H1 (cell line): ENCODE results near the gene MATN1. TPM values are rescaled to one million over a fixed set of nuclear protein-coding genes. Genes with fewer than 3 reads are reported as not detected.

ENCODE experiments used
- CTCF ChIA-PET: fragments of 300-600 bp; sonication (Branson Sonifier 250); formaldehyde crosslinking; loops from one replicate; lab custom pipeline; 2021; ENCODE audit not compliant: partially characterized antibody; lab: Charles Lee
- POLR2A ChIA-PET: fragments of 300-600 bp; sonication (Branson Sonifier 250); formaldehyde crosslinking; loops from one replicate; lab custom pipeline; 2021; ENCODE audit warnings: inconsistent platforms; ENCODE audit not compliant: partially characterized antibody; lab: Charles Lee
- DNase-seq, 2 experiments: peaks; one replicate each; pipeline versions ENCODE4 v3.0.0 to v3.0.0-alpha.2; 2010 to 2022; ENCODE audit warnings: low spot score in 2 of 2, low read depth in 1 of 2, mixed read lengths in 1 of 2
- FAIRE-seq: peaks from 2 replicates; lab custom pipeline; 2011; peaks lifted over from hg19 to GRCh38; lab: Jason Lieb, UNC
- H2AFZ ChIP-seq: 2 replicates; pipeline ENCODE4 v1.8.1; 2012; ENCODE audit warnings: low read length, inconsistent platforms
- H2AK5ac ChIP-seq: 2 replicates; pipeline ENCODE4 v1.6.1; 2013; ENCODE audit warnings: low read depth, low read length
- H2BK120ac ChIP-seq: replicated peaks from 2 replicates; pipeline ENCODE3; 2013; ENCODE audit warnings: low read depth, low read length, inconsistent platforms
- H2BK12ac ChIP-seq: 2 replicates; pipeline ENCODE4 v1.6.1; 2013; ENCODE audit warnings: low read depth, low read length
- H2BK15ac ChIP-seq: 2 replicates; pipeline ENCODE4 v1.6.1; 2013; ENCODE audit warnings: low read length
- H2BK20ac ChIP-seq: 2 replicates; pipeline ENCODE4 v1.6.1; 2013; ENCODE audit warnings: low read length
- H2BK5ac ChIP-seq: 2 replicates; pipeline ENCODE4 v1.6.1; 2013; ENCODE audit warnings: low read depth, low read length
- H3K14ac ChIP-seq: 2 replicates; pipeline ENCODE4 v1.6.1; 2013; ENCODE audit warnings: inconsistent platforms; ENCODE audit not compliant: insufficient read length
- H3K18ac ChIP-seq: 2 replicates; pipeline ENCODE4 v1.6.1; 2013; ENCODE audit warnings: low read length; ENCODE audit errors: extremely low read depth
- H3K23ac ChIP-seq: 2 replicates; pipeline ENCODE4 v1.6.1; 2013; ENCODE audit warnings: inconsistent platforms; ENCODE audit not compliant: insufficient read length
- H3K23me2 ChIP-seq: 2 replicates; pipeline ENCODE4 v1.6.1; 2013; ENCODE audit warnings: low read depth, low read length
- H3K27ac ChIP-seq: 2 replicates; pipeline ENCODE4 v1.6.1; 2011; ENCODE audit warnings: low read depth, low read length, inconsistent platforms
- H3K27me3 ChIP-seq, 4 experiments: replicated peaks in 1 of 4; 1 replicate in 1 of 4; 2 replicates in 3 of 4; pipeline versions ENCODE4 v1.6.1 to v1.8.1; 2011 to 2013; ENCODE audit warnings: low read length in 3 of 4, mild to moderate bottlenecking in 3 of 4, inconsistent platforms in 2 of 4, mixed read lengths in 2 of 4, moderate library complexity in 1 of 4; ENCODE audit not compliant: control insufficient read depth in 3 of 4, insufficient read depth in 3 of 4; ENCODE audit errors: extremely low read depth in 1 of 4
- H3K36me3 ChIP-seq, 4 experiments: 2 replicates each; pipeline versions ENCODE4 v1.6.1 to v1.8.1; 2011 to 2013; ENCODE audit warnings: mild to moderate bottlenecking in 4 of 4, low read length in 3 of 4, moderate library complexity in 2 of 4, control low read depth in 1 of 4, inconsistent platforms in 1 of 4; ENCODE audit not compliant: insufficient read depth in 4 of 4, control insufficient read depth in 2 of 4
- H3K4ac ChIP-seq: replicated peaks from 2 replicates; pipeline ENCODE3; 2013; ENCODE audit warnings: low read length, low read depth, mixed read lengths, inconsistent platforms; ENCODE audit not compliant: insufficient read length
- H3K4me1 ChIP-seq, 4 experiments: replicated peaks in 1 of 4; 1 replicate in 1 of 4; 2 replicates in 3 of 4; pipeline versions ENCODE4 v1.6.1 to v1.8.1; 2011 to 2013; ENCODE audit warnings: low read length in 3 of 4, inconsistent platforms in 2 of 4, mixed read lengths in 1 of 4; ENCODE audit not compliant: insufficient read depth in 4 of 4, control insufficient read depth in 3 of 4
- H3K4me2 ChIP-seq, 2 experiments: 2 replicates each; pipeline versions ENCODE4 v1.6.1 to v1.8.1; 2011 to 2013; ENCODE audit warnings: low read depth in 2 of 2, low read length in 2 of 2, control low read depth in 1 of 2, inconsistent platforms in 1 of 2, mild to moderate bottlenecking in 1 of 2; ENCODE audit not compliant: insufficient read depth in 1 of 2
- H3K4me3 ChIP-seq, 4 experiments: fragments of 200-600, 300-600 bp in 1 of 4; sonication (generic), shearing (Covaris generic), sonication (Bioruptor Twin) in 1 of 4; 2 replicates each; pipeline versions ENCODE4 v1.5.1 to v1.8.1; 2011 to 2016; ENCODE audit warnings: low read length in 4 of 4, low read depth in 3 of 4, control low read depth in 2 of 4, inconsistent platforms in 2 of 4, mild to moderate bottlenecking in 2 of 4, mixed read lengths in 1 of 4, moderate library complexity in 1 of 4; ENCODE audit not compliant: insufficient read depth in 2 of 4; ENCODE audit errors: extremely low read depth in 1 of 4
- H3K56ac ChIP-seq: replicated peaks from 2 replicates; pipeline ENCODE3; 2013; ENCODE audit warnings: low read depth, mild to moderate bottlenecking, mixed read lengths, low read length, inconsistent platforms; ENCODE audit not compliant: insufficient read length
- H3K79me1 ChIP-seq: 2 replicates; pipeline ENCODE4 v1.6.1; 2013; ENCODE audit warnings: low read depth, low read length, control low read depth
- H3K79me2 ChIP-seq, 2 experiments: 2 replicates each; pipeline versions ENCODE4 v1.6.1 to v1.8.1; 2012 to 2013; ENCODE audit warnings: low read length in 2 of 2, mild to moderate bottlenecking in 2 of 2, inconsistent platforms in 1 of 2; ENCODE audit not compliant: insufficient read depth in 2 of 2, control insufficient read depth in 1 of 2
- H3K9ac ChIP-seq, 4 experiments: replicated peaks in 1 of 4; 1 replicate in 1 of 4; 2 replicates in 3 of 4; pipeline versions ENCODE4 v1.6.1 to v1.8.1; 2011 to 2013; ENCODE audit warnings: low read depth in 3 of 4, low read length in 3 of 4, control low read depth in 2 of 4, mild to moderate bottlenecking in 2 of 4, moderate library complexity in 2 of 4, inconsistent platforms in 1 of 4; ENCODE audit errors: extremely low read depth in 1 of 4
- H3K9me3 ChIP-seq, 2 experiments: 2 replicates each; pipeline versions ENCODE4 v1.6.1 to v1.8.1; 2012 to 2013; ENCODE audit warnings: mild to moderate bottlenecking in 2 of 2, moderate library complexity in 2 of 2, control low read depth in 1 of 2, inconsistent platforms in 1 of 2, low read depth in 1 of 2, low read length in 1 of 2, mixed read lengths in 1 of 2; ENCODE audit not compliant: insufficient read depth in 2 of 2
- H4K20me1 ChIP-seq, 2 experiments: replicated peaks in 1 of 2; 2 replicates each; pipeline versions ENCODE3 to v1.8.1; 2011 to 2013; ENCODE audit warnings: inconsistent platforms in 2 of 2, low read length in 2 of 2, mild to moderate bottlenecking in 1 of 2; ENCODE audit not compliant: insufficient read depth in 2 of 2, control insufficient read depth in 1 of 2
- H4K5ac ChIP-seq: 2 replicates; pipeline ENCODE4 v1.6.1; 2013; ENCODE audit warnings: low read length, low read depth, mixed read lengths, inconsistent platforms; ENCODE audit not compliant: insufficient read length
- H4K8ac ChIP-seq: 2 replicates; pipeline ENCODE4 v1.8.0; 2013; ENCODE audit warnings: mild to moderate bottlenecking, moderate library complexity, low read length, inconsistent platforms; ENCODE audit not compliant: insufficient read depth; ENCODE audit errors: extremely low read depth
- H4K91ac ChIP-seq: replicated peaks from 2 replicates; pipeline ENCODE3; 2013; ENCODE audit warnings: low read length, mixed read lengths, inconsistent platforms; ENCODE audit not compliant: insufficient read length
- BACH1 ChIP-seq: IDR thresholded peaks from 2 replicates; pipeline ENCODE4 v1.6.1; 2012; ENCODE audit warnings: low read length, improper control_type of control experiment
- BRCA1 ChIP-seq: IDR thresholded peaks from 2 replicates; pipeline ENCODE4 v1.6.1; 2012; ENCODE audit warnings: low read depth, low read length, improper control_type of control experiment
- CEBPB ChIP-seq: IDR thresholded peaks from 2 replicates; pipeline ENCODE4 v1.6.1; 2012; ENCODE audit warnings: low read depth, low read length
- CHD2 ChIP-seq: IDR thresholded peaks from 2 replicates; pipeline ENCODE4 v1.6.1; 2012; ENCODE audit warnings: low read length, improper control_type of control experiment
- EGR1 ChIP-seq: IDR thresholded peaks from 2 replicates; pipeline ENCODE4 v1.6.1; 2011; ENCODE audit warnings: low read depth, low read length, borderline replicate concordance
- EP300 ChIP-seq, 2 experiments: IDR thresholded peaks; 1 replicate in 1 of 2; 2 replicates in 1 of 2; pipeline ENCODE4 v1.6.1; 2011 to 2012; ENCODE audit warnings: low read depth in 2 of 2, low read length in 2 of 2, mild to moderate bottlenecking in 2 of 2, borderline replicate concordance in 1 of 2, inconsistent platforms in 1 of 2, moderate library complexity in 1 of 2
- KDM1A ChIP-seq: fragments of 200-600, 300-600 bp; sonication (generic); IDR thresholded peaks from 2 replicates; pipeline ENCODE4 v1.7.1; 2016; ENCODE audit warnings: mild to moderate bottlenecking, low read length, borderline replicate concordance
- MAFK ChIP-seq: IDR thresholded peaks from 2 replicates; pipeline ENCODE4 v1.6.1; 2012; ENCODE audit warnings: low read depth, mild to moderate bottlenecking, improper control_type of control experiment, low read length
- POU5F1 ChIP-seq: IDR thresholded peaks from 2 replicates; pipeline ENCODE4 v1.6.1; 2011; ENCODE audit warnings: low read depth, mild to moderate bottlenecking, low read length, moderate library complexity
- RAD21 ChIP-seq, 2 experiments: IDR thresholded peaks in 1 of 2; conservative IDR thresholded peaks in 1 of 2; 2 replicates each; pipeline ENCODE4 v1.6.1; 2011; ENCODE audit warnings: low read depth in 2 of 2, low read length in 2 of 2, improper control_type of control experiment in 1 of 2, inconsistent platforms in 1 of 2, mild to moderate bottlenecking in 1 of 2, moderate library complexity in 1 of 2
- WGBS, 2 experiments: shearing (Covaris generic) in 1 of 2; methylation state at CpG; one replicate each; pipeline versions ENCODE4 v1.1.6 to v1.1.7; 2013 to 2015; ENCODE audit warnings: low lambda C conversion rate in 2 of 2, mixed read lengths in 2 of 2, inconsistent platforms in 1 of 2, low coverage in 1 of 2, missing lambda C conversion rate in 1 of 2; ENCODE audit not compliant: insufficient replicate concordance in 2 of 2, insufficient coverage in 1 of 2, insufficient read length in 1 of 2; ENCODE audit errors: extremely low coverage in 1 of 2, missing lambda C conversion rate in 1 of 2; 5-methylcytosine and 5-hydroxymethylcytosine counted together
- polyA plus RNA-seq, 7 experiments: library from polyadenylated mRNA; depleted of rRNA in 3 of 7; stranded (reverse) in 5 of 7; unstranded in 2 of 7; fragments of >200 nt in 5 of 7; fragments of 200-250 nt in 2 of 7; gene quantifications; 1 replicate in 5 of 7; 2 replicates in 1 of 7; 4 replicates in 1 of 7; pipeline versions ENCODE4 v1.2.1 to v1.2.3, GENCODE V29; 2011 to 2013; ENCODE audit warnings: missing spikeins in 2 of 7, mixed read lengths in 2 of 7
- total RNA-seq: library from RNA; stranded (reverse); fragmentation: NEBNext Ultra II Directional; extraction: Animal tissue kit (Norgen Biotek cat#: 25700); gene quantifications from 2 replicates; pipeline ENCODE4 v1.2.1, GENCODE V29; 2021
- TF ChIP-seq, protein P1 (sequence below): IDR thresholded peaks from 2 replicates; pipeline ENCODE4 v1.6.1; 2012; ENCODE audit warnings: low read length, inconsistent platforms

The MATN1 gene
- total and polyA plus RNA-seq, 2 of the 8 experiments (the other 6 are each of a cell fraction or from before 2014, with no cell fraction given), result 0.12 to 0.28 TPM

DNA sequence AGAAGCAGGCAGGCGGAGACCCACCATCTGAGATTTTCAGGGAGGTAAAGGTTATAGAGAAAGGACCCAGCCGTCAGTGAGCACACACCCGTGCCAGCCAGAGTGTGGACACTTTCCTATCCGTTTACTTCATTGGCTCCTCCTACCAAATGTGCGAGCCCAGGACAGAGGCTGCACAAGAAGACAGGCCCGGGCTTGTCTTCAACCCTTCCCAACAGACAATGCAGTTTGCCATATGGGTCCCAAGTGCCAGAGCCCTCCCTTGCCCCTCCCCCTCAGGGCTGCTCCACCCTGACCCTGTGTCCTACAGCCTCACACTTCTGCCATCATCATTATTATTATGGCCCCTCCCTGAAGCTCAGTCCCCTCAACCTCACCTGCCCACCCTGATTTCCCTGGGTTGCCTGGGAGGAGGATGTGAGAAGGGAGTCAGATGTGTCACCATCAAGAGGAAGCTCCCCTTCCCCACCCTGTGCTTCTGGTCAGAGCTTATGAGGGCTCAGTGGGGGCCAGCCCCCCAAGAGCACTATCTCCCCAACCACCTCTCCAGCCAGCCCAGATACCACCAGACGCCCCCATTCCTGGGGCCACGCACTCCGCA, 24.8 kb upstream of the MATN1 start:
- Histone ChIP-seq H3K14ac (no peak overlapping the region), H4K8ac (no peak overlapping the region), H3K23me2 (no peaks in the 10 kb centered on the region; the same call in 1 of the 2 replicates), H3K4me2 (no peak overlapping the region), H3K18ac (peak overlapping the region; percentile 44), H3K27me3 (no peaks in the 10 kb centered on the region; a peak in 1 of 7 replicates), H3K56ac (no peak overlapping the region), H2BK120ac (peak overlapping the region; percentile 67), H4K5ac (peak overlapping the region; percentile 10), H3K4me1 (peaks cover 0 to 19% (median 3%) of the 10 kb centered on the region in 4 experiments; a peak in 6 of 7 replicates), H3K23ac (no peak overlapping the region), H3K9ac (no peak overlapping the region), H2AFZ (no peak overlapping the region), H3K27ac (no peak overlapping the region), H2AK5ac (no peak overlapping the region), H3K9me3 (no peaks in the 10 kb centered on the region), H3K79me2 (no peaks in the 10 kb centered on the region), H3K36me3 (no peaks in the 10 kb centered on the region), H4K20me1 (no peaks in the 10 kb centered on the region), H2BK5ac (peak overlapping the region; percentile 82), H4K91ac (peak overlapping the region; percentile 91), H3K4ac (peak overlapping the region; percentile 41), H3K79me1 (no peaks in the 10 kb centered on the region), H3K4me3 (no peak overlapping the region), H2BK15ac (0 out of 2 replicates have a peak overlapping the region, but pooled peaks have one; percentile 18), H2BK20ac (peak overlapping the region; percentile 95), H2BK12ac (peak overlapping the region; percentile 89; the same call in 1 of the 2 replicates)
- CTCF ChIA-PET, result interaction anchor here (1.9 to 55.1 kb wide), 4 partner anchors 8 to 180 kb away, joined by 5 to 1640 read pairs (median 824); partner anchors contain the start of genes LAPTM5 and MATN1
- 91% methylated on average over 9 of the region's 9 CpGs; no CpG with 5 or more reads in 1 of the 2 experiments for WGBS, 2 experiments
- DNase-seq (no peak), FAIRE-seq (no peak)
- POLR2A ChIA-PET, result no interaction called here
- TF ChIP-seq POU5F1 (no peak), EGR1 (no peak), KDM1A (no peak), CEBPB (no peak), BRCA1 (no peak), CHD2 (no peak), MAFK (no peak), EP300 (IDR thresholded peaks at IDR 0.05; ENCODE audit: borderline replicate concordance in 1 of 2, low read depth in 2 of 2, low read length in 2 of 2) (no peak), RAD21 (IDR thresholded peaks at IDR 0.05 in 1 of 2, conservative IDR thresholded peaks at IDR 0.05 in 1 of 2; ENCODE audit: low read depth in 2 of 2, low read length in 2 of 2) (no peak), BACH1 (no peak)
- TF ChIP-seq, protein P1, sequence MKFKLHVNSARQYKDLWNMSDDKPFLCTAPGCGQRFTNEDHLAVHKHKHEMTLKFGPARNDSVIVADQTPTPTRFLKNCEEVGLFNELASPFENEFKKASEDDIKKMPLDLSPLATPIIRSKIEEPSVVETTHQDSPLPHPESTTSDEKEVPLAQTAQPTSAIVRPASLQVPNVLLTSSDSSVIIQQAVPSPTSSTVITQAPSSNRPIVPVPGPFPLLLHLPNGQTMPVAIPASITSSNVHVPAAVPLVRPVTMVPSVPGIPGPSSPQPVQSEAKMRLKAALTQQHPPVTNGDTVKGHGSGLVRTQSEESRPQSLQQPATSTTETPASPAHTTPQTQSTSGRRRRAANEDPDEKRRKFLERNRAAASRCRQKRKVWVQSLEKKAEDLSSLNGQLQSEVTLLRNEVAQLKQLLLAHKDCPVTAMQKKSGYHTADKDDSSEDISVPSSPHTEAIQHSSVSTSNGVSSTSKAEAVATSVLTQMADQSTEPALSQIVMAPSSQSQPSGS, result no peak
